ENCODE data around the gene MTERF4. TPM values are rescaled to one million over a fixed set of nuclear protein-coding genes. Genes with fewer than 3 reads are reported as not detected.

Gene MTERF4
- total RNA-seq, 2 experiments from 2014 or later, result 88.1 to 88.9 TPM

DNA sequence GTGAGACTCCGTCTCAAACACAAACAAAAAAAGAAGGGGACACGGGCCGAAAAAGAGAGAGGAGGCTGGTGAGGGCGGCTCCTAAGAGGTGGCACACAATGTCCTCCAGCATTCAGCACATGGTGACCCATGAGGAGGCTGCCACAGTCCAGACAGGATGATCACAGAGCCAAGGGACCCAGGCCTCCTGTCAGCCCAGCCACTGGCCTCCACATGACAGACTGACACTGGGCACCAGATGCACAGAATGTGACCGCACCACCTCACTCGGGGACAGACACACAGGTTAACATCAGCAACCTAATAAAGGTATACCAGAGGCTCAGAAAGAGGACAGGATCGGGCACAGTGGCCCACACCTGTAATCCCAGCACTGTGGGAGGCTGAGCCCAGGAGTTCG lies 26.2 kb upstream of the MTERF4 start:
- POLR2A ChIA-PET, result no interaction called here
- peaks cover 6% of the 10 kb centered on the region for H3K4me1 Mint-ChIP-seq
- H3K4me3 Mint-ChIP-seq, result no peak overlapping the region
- no peak overlapping the region for H3K27ac Mint-ChIP-seq
- peaks cover 16% of the 10 kb centered on the region for H3K36me3 Mint-ChIP-seq
- H3K9me3 Mint-ChIP-seq, result no peaks in the 10 kb centered on the region
- DNase-seq (peak; percentile 6), ATAC-seq (ENCODE audit: low read depth) (no peak)
- no peaks in the 10 kb centered on the region for H3K27me3 Mint-ChIP-seq

DNA sequence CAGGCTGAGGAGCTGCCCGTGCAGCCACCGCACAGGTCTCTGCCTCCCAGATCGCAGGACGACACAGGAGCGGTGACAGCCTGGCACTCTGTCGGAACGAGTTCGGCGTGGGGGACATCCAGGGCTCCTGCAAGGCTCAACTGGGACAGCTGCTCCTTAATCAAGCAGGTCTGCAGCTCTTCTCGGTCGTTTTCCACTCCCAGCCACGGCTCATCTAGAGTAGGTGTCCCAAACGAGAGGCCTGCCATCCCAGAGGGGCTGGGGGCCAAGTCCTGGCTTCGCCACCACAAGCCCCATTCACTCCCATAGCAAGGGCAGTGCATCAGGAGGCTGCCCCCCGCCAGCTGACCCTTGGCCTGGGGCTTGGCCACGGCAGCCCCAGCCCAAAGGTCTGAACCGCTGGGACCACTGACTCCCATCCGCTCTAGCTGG lies 24.7 kb upstream of the MTERF4 start:
- Mint-ChIP-seq H3K4me1 (peaks cover 6% of the 10 kb centered on the region), H3K36me3 (peaks cover 10% of the 10 kb centered on the region), H3K27ac (no peak overlapping the region), H3K27me3 (no peaks in the 10 kb centered on the region), H3K4me3 (no peak overlapping the region), H3K9me3 (no peaks in the 10 kb centered on the region)
- DNase-seq, result peak; percentile 23
- POLR2A ChIA-PET, result no interaction called here
- no peak for ATAC-seq (ENCODE audit: low read depth)

DNA sequence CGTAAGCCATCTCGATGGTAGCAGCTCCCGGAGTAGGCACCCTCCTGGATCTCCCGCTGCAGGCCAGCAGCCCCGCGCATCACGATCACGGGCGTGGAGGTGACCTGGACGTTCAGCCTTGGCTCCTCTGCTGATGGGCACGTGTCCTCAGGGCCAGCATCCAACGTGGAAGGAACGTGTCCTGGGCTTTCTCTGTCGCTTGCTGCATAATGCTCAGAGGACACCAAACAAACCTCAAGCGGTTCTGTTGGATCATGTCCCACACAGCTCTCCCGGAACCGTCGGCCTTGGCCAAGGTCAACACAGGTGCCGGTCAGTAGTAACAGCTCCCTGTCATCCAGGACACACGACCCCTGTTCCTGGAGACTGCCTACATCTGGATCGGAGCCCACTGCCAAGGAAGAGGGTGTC lies 24.1 kb upstream of the MTERF4 start:
- DNase-seq (peak; percentile 24), ATAC-seq (ENCODE audit: low read depth) (no peak)
- Mint-ChIP-seq H3K4me1 (peaks cover 6% of the 10 kb centered on the region), H3K27ac (no peak overlapping the region), H3K9me3 (no peaks in the 10 kb centered on the region), H3K4me3 (no peak overlapping the region), H3K36me3 (peaks cover 11% of the 10 kb centered on the region), H3K27me3 (no peaks in the 10 kb centered on the region)
- POLR2A ChIA-PET, result no interaction called here

DNA sequence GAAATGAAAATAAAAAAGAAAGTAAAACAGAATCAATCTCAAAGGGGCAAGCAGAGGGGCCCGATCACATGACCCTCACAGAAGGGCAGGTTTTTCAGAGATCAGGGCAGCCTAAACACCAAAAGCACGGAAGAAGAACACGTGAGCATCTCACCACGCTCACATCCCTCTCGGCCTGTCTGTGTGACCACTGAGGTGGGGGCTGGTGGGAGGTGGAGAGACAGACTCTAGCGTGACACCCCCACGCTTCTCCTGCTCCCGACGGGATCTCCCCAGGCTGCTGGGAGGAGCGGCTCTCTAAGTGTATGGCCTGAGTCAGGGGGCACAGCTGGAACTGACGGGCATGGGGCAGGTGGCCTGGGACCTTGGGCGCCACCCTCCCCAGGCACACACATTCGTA lies 23.5 kb upstream of the MTERF4 start:
- no peaks in the 10 kb centered on the region for H3K27me3 Mint-ChIP-seq
- peak; percentile 10 for DNase-seq
- POLR2A ChIA-PET, result interaction anchor here (0.6 to 0.7 kb wide), 2 partner anchors 16 to 85 kb away, joined by 3 to 6 read pairs; no protein-coding TSS in a partner anchor
- no peaks in the 10 kb centered on the region for H3K9me3 Mint-ChIP-seq
- peaks cover 15% of the 10 kb centered on the region for H3K36me3 Mint-ChIP-seq
- no peak for ATAC-seq (ENCODE audit: low read depth)
- no peak overlapping the region for H3K4me3 Mint-ChIP-seq
- no peak overlapping the region for H3K27ac Mint-ChIP-seq
- peaks cover 6% of the 10 kb centered on the region for H3K4me1 Mint-ChIP-seq

DNA sequence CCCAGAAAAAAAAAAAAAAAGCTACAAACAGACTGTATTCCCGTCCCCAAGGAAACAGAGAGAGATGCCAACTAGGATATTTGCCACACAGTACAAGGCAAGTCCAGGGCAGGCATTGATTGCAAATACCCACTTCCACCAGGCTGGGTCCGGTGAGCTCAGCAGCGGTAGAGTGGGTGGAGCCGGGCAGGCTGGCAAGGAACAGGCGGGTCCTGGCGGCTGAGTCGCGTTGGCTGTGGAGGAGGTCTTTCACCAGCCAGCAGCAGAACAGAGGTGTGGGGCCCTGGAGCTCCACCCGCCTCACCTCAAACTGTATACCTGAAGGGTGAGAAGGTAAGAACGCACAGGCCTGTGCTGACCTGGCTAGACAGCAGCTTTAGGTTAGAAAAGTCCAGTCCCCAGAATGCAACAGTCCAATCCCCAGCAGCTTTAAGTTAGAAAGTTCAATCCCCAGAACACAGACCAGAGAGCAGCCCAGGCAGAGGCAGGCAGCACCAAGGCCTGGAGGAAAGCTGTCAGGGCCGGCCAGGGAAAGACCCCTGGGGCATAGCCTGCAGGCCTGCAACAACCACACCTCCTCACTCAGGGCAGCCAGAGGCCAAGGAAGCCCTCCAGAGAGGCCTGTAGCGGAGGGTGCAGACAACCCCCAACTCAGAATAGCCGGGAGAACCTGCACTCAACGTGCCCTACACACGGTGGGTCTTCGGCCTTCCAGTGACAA lies 21.9 kb upstream of the MTERF4 start:
- POLR2A ChIA-PET, result interaction anchor here (1.1 kb wide), 1 partner anchor 25 kb away, joined by 4 read pairs; the partner anchor contains the start of gene PASK
- Mint-ChIP-seq H3K9me3 (no peaks in the 10 kb centered on the region), H3K36me3 (peaks cover 17% of the 10 kb centered on the region), H3K27ac (no peak overlapping the region), H3K27me3 (no peaks in the 10 kb centered on the region), H3K4me1 (peaks cover 6% of the 10 kb centered on the region), H3K4me3 (no peak overlapping the region)
- DNase-seq (peak; percentile 22), ATAC-seq (ENCODE audit: low read depth) (peak; percentile 35)

DNA sequence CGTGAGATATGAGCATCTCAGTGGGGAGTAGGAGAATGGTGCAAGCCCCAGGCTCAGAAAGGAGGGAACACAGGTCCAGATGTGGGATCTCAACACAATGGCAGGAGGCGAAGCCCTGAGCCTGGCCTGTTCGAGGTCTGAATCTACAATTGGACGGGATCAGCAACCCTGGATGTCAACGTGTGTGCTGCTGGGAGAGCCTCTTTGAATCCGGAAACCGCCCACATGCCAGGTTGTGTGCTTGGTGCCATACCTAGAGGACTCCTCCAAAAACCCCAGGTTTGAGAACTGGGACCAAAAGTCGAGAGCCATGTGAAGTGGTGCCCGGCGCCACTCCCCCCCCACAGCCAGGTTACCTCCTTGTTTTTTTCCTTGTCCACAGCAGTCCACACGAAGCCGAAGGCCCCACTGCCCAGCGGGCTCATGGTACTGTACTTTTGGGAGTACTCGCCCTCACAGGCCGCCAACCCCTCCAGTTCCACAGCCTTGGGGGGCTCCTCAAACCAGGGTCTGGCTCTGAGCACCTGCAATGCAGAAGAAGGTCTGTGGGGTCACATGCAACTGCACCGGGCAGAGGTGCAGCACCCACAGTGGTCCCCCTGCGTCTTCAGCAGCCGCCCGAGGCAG lies 20.4 kb upstream of the MTERF4 start:
- no peaks in the 10 kb centered on the region for H3K27me3 Mint-ChIP-seq
- no peak overlapping the region for H3K27ac Mint-ChIP-seq
- H3K4me3 Mint-ChIP-seq, result no peak overlapping the region
- no peaks in the 10 kb centered on the region for H3K9me3 Mint-ChIP-seq
- H3K36me3 Mint-ChIP-seq, result peaks cover 16% of the 10 kb centered on the region
- H3K4me1 Mint-ChIP-seq, result no peaks in the 10 kb centered on the region
- POLR2A ChIA-PET, result no interaction called here
- DNase-seq (peak; percentile 27), ATAC-seq (ENCODE audit: low read depth) (no peak)

DNA sequence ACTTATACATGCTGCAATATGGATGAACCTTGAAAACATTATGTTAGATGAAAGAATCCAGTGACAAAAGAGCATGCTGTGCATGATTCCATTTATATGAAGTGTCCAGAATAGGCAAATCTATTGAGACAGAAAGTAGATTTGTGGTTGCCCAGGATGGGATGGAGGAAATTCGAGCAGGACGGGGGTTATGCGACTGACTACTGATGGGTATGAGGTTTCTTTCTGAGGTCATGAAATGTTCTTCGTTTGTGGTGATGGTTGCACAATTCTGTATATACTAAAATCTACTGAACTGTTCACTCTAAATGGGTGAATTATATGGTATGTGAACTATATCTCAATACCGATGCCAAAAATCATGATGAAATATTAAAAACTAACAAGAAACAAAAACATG lies 18.9 kb upstream of the MTERF4 start:
- ATAC-seq (ENCODE audit: low read depth), result no peak
- Mint-ChIP-seq H3K27ac (no peak overlapping the region), H3K27me3 (no peaks in the 10 kb centered on the region), H3K9me3 (no peaks in the 10 kb centered on the region), H3K4me1 (no peaks in the 10 kb centered on the region), H3K36me3 (peaks cover 22% of the 10 kb centered on the region), H3K4me3 (no peak overlapping the region)
- POLR2A ChIA-PET, result no interaction called here
- no peak for DNase-seq

DNA sequence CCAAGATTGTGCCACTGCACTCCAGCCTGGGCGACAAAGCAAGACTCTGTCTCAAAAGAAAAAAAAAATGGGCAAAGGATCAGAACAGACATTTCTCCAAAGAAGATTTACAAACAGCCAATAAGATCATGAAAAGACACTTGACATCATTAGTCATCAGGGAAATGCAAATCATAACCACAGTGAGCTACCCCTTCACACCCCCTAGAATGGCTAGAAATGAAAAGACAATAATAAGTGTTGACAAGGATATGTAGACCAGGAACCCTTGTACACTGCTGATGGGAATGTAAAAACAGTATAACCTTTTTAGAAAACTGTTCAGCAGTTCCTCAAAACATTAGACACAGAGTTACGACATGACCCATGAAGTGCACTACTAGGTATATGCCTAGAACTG lies 18.4 kb upstream of the MTERF4 start:
- H3K4me1 Mint-ChIP-seq, result no peaks in the 10 kb centered on the region
- no peak for DNase-seq
- H3K36me3 Mint-ChIP-seq, result peaks cover 22% of the 10 kb centered on the region
- no peaks in the 10 kb centered on the region for H3K27me3 Mint-ChIP-seq
- no peak overlapping the region for H3K27ac Mint-ChIP-seq
- POLR2A ChIA-PET, result no interaction called here
- no peaks in the 10 kb centered on the region for H3K9me3 Mint-ChIP-seq
- no peak for ATAC-seq (ENCODE audit: low read depth)
- H3K4me3 Mint-ChIP-seq, result no peak overlapping the region

DNA sequence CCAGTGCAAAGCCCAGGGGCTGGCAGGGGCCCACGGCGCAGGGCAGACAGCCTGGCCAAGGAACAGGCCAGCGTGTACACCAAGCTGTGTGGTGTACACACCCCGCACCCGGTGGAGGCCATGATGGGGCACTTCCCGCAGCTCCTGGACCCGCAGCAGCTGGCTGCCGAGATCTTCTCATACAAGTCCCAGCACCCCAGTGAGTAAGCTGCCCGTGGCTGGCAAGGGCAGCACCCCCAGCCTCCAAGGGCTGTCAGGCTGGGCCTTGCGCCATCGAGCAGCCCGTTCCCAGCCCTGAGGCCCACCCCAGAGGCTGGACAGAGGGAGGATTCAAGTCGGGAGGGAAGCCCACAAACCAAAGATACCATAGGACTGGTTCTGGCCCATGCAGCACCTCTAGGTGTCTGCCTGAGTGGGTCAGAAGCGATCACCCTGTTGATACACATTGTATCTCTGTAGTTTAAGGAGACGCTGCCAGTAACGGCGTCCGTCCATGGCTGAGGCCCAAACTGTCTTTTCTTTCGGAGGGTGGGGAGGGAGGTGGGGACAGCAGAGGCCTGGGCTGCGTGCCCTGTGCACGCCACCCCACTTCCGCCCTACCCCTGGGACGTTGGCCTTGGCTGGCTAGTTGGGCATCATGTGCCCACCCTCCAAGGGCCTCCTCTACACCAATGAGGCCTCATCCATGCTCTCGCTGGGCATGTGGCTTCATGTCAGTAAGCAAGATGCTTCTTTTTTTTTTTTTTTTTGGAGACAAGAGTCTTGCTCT lies 16.8 kb upstream of the MTERF4 start:
- peak; percentile 25 for DNase-seq
- POLR2A ChIA-PET, result no interaction called here
- Mint-ChIP-seq H3K9me3 (no peaks in the 10 kb centered on the region), H3K27ac (no peak overlapping the region), H3K4me3 (no peak overlapping the region), H3K36me3 (peaks cover 25% of the 10 kb centered on the region), H3K4me1 (no peaks in the 10 kb centered on the region), H3K27me3 (no peaks in the 10 kb centered on the region)
- no peak for ATAC-seq (ENCODE audit: low read depth)

DNA sequence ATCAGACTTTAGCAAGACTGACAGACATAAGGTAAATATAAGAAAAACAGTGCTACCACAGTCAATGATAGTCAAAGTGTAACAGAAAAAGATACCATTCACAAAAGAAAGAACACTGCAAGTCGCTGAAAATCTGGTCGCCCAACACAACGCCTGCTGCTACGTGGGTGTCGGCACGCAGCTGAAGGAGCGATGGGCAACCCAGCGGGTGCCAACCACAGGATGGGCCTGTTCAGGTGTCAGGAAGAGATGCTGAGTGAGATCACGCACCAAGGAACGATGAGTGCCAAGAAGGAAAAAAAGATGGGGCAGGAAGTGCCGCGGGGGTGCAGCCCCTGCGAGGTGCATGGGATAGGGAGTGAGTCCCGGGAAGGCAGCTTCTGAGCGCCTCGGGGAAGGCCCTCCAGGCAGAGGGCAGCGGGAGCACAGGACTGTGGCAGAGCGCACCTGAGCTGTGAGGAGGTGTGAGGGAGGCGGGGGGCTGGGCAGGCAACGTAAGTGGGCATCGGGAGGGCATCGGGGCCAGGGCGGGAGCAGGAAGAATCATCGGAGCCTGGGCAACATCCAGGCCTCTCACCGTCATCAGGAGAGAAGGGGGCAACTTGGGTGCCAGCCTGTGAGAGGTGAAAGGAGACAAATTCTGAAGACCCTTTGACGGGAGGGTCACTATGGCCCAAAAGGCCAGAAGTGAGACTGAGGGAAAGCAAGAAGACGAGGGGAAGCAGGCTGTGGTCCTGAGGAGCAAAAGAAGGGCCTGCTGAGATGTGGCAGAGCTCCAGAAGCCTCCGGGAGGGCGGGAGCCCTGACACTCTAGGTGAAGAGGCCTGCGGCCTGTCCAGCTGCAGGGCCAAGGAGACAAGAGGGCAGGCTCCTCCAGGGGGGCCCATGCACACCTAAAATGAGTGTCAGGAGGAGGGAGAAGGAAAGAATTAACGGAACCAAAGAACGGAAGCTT lies 14.8 kb upstream of the MTERF4 start:
- Mint-ChIP-seq H3K4me1 (peaks cover 11% of the 10 kb centered on the region), H3K36me3 (peaks cover 24% of the 10 kb centered on the region), H3K27me3 (no peaks in the 10 kb centered on the region), H3K9me3 (no peaks in the 10 kb centered on the region), H3K4me3 (no peak overlapping the region), H3K27ac (no peak overlapping the region)
- POLR2A ChIA-PET, result no interaction called here
- peak; percentile 20 for DNase-seq
- ATAC-seq (ENCODE audit: low read depth), result no peak

DNA sequence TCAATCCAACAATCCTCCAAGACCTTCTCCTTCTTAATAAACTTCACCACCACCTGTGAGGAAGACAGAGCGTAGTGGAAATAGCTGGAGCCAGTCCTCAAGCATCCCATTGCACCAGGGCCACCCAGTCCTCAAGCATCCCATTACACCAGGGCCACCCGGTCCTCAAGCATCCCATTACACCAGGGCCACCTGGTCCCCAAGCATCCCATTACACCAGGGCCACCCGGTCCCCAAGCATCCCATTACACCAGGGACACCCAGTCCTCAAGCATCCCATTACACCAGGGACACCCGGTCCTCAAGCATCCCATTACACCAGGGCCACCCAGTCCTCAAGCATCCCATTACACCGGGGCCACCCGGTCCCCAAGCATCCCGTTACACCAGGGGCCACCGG lies 13.3 kb upstream of the MTERF4 start:
- Mint-ChIP-seq H3K27ac (no peak overlapping the region), H3K4me1 (peaks cover 26% of the 10 kb centered on the region), H3K27me3 (no peaks in the 10 kb centered on the region), H3K36me3 (peaks cover 15% of the 10 kb centered on the region), H3K9me3 (no peaks in the 10 kb centered on the region), H3K4me3 (no peak overlapping the region)
- POLR2A ChIA-PET, result no interaction called here
- ATAC-seq (ENCODE audit: low read depth) (no peak), DNase-seq (no peak)

DNA sequence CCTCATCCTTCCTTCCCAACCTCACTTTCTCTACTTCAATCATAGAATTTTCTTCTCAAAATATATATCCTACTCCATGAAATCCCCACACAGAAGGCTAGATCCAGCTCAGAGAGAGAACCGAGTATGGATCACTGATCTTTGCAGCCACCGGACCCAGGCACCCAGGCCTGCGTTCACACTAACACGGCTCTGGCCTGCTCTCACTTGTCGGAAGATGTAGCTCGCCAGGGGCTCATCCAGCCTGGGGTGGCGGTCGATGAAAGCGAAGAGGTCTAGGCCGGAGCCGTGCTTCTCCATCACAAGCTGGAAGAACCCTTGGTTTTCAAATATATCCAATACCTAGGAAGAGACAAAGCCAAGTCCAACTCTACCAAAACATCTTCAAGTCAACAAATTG lies 12.7 kb upstream of the MTERF4 start:
- Mint-ChIP-seq H3K4me1 (peaks cover 32% of the 10 kb centered on the region), H3K27ac (no peak overlapping the region), H3K4me3 (no peak overlapping the region), H3K27me3 (no peaks in the 10 kb centered on the region), H3K9me3 (no peaks in the 10 kb centered on the region), H3K36me3 (peaks cover 16% of the 10 kb centered on the region)
- ATAC-seq (ENCODE audit: low read depth) (no peak), DNase-seq (no peak)
- POLR2A ChIA-PET, result interaction anchor here (0.8 kb wide), 1 partner anchor 35 kb away, joined by 3 read pairs; the partner anchor contains the start of gene PASK

DNA sequence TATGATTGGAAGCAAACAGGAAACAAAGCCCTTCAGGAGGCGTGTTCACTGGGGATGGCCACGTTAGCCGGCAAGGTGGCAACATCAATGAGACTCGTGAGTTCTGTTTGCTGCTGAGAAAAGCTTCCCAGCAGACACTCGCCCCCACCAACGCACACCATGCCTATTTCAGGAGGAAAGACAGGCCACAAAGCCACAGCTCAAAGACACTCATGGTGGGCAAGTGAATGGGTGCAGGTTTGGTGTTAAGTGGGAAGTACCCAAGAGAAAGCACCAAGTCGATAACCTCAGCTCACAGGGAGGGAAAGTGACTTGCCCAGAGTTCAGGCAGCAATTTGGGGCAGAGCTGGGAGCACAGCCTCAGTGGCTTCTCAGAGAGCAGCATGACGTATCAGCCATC lies 10.5 kb upstream of the MTERF4 start:
- ATAC-seq (ENCODE audit: low read depth) (no peak), DNase-seq (no peak)
- H3K4me1 Mint-ChIP-seq, result peaks cover 45% of the 10 kb centered on the region
- no peaks in the 10 kb centered on the region for H3K9me3 Mint-ChIP-seq
- peak overlapping the region; percentile 95 for H3K27ac Mint-ChIP-seq
- peak overlapping the region; percentile 83 for H3K4me3 Mint-ChIP-seq
- H3K36me3 Mint-ChIP-seq, result peaks cover 16% of the 10 kb centered on the region
- no peaks in the 10 kb centered on the region for H3K27me3 Mint-ChIP-seq
- POLR2A ChIA-PET, result interaction anchor here (0.9 to 2.5 kb wide), 3 partner anchors 10 to 38 kb away, joined by 3 to 15 read pairs (median 13); partner anchors contain the start of genes MTERF4, PASK and PPP1R7

Data from activated naive CD8-positive, alpha-beta T cell treated with anti-CD3 and anti-CD28 coated beads, Interleukin-2, amount 10 ng/mL, durations not matched to agents 7 days and 5 days (primary cell).